Neural cell (in vitro differentiated cells): Measurements from ENCODE around the gene CARS2. TPM values are rescaled to one million over a fixed set of nuclear protein-coding genes. Genes with fewer than 3 reads are reported as not detected.

Source experiments
- H2AFZ ChIP-seq: fragments of 200-600, 300-800 bp; sonication (generic), shearing (Covaris generic); 2 replicates; pipeline ENCODE4 v1.6.0; 2014; ENCODE audit warnings: low read depth, mild to moderate bottlenecking, antibody characterized with exemption, low read length, moderate library complexity
- H3F3A ChIP-seq: fragments of 200-600 bp; shearing (Covaris generic); 2 replicates; pipeline ENCODE4 v1.6.1; 2016; ENCODE audit warnings: mild to moderate bottlenecking, moderate library complexity, mixed read lengths, antibody characterized with exemption, low read length; ENCODE audit not compliant: insufficient read depth, poor library complexity, severe bottlenecking
- H3K27ac ChIP-seq: fragments of 200-600, 300-800 bp; sonication (generic), shearing (Covaris generic); 2 replicates; pipeline ENCODE4 v1.5.1; 2014; ENCODE audit warnings: mild to moderate bottlenecking, low read length, moderate library complexity
- H3K27me3 ChIP-seq: fragments of 300-800, 200-600 bp; sonication (generic), shearing (Covaris generic); 2 replicates; pipeline ENCODE4 v1.6.0; 2014; ENCODE audit warnings: mild to moderate bottlenecking, low read depth, low read length, moderate library complexity; ENCODE audit not compliant: insufficient read depth
- H3K36me3 ChIP-seq: fragments of 300-800, 200-600 bp; sonication (generic), shearing (Covaris generic); 2 replicates; pipeline ENCODE4 v1.5.1; 2014; ENCODE audit warnings: mild to moderate bottlenecking, antibody characterized with exemption, low read length, moderate library complexity; ENCODE audit not compliant: insufficient read depth
- H3K4me2 ChIP-seq: fragments of 300-800, 200-600 bp; sonication (generic), shearing (Covaris generic); 2 replicates; pipeline ENCODE4 v1.6.0; 2014; ENCODE audit warnings: mild to moderate bottlenecking, low read length
- H3K4me3 ChIP-seq: fragments of 300-800, 200-600 bp; sonication (generic), shearing (Covaris generic); 2 replicates; pipeline ENCODE4 v1.5.1; 2014; ENCODE audit warnings: mild to moderate bottlenecking, low read length, moderate library complexity
- H3K79me2 ChIP-seq: fragments of 200-600 bp; shearing (Covaris generic); replicated peaks from 2 replicates; pipeline ENCODE4 v1.6.0; 2014; ENCODE audit warnings: mild to moderate bottlenecking, low read length, moderate library complexity; ENCODE audit not compliant: insufficient read depth
- H3K9ac ChIP-seq: fragments of 300-800, 200-600 bp; sonication (generic), shearing (Covaris generic); 2 replicates; pipeline ENCODE4 v1.6.1; 2016; ENCODE audit warnings: mild to moderate bottlenecking, low read length, mixed read lengths
- H3K9me2 ChIP-seq: fragments of 200-600 bp; shearing (Covaris generic); 2 replicates; pipeline ENCODE4 v1.6.1; 2016; ENCODE audit warnings: mild to moderate bottlenecking, low read length, mixed read lengths; ENCODE audit not compliant: insufficient read depth
- H3K9me3 ChIP-seq: fragments of 200-600, 300-800 bp; sonication (generic), shearing (Covaris generic); 2 replicates; pipeline ENCODE4 v1.6.1; 2016; ENCODE audit warnings: mild to moderate bottlenecking, mixed run types, low read length, moderate library complexity, mixed read lengths
- H4K20me1 ChIP-seq: fragments of 200-600 bp; shearing (Covaris generic); 2 replicates; pipeline ENCODE4 v1.6.1; 2016; ENCODE audit warnings: mild to moderate bottlenecking, mixed run types; ENCODE audit not compliant: insufficient read depth
- CTCF ChIP-seq: fragments of 450-650 bp; IDR thresholded peaks from 2 replicates; pipeline ENCODE4 v1.5.1; 2014; ENCODE audit warnings: antibody characterized with exemption, mild to moderate bottlenecking, moderate library complexity; ENCODE audit not compliant: poor library complexity, severe bottlenecking
- EP300 ChIP-seq: fragments of 450-650 bp; conservative IDR thresholded peaks from 2 replicates; pipeline ENCODE4 v1.6.1; 2014; ENCODE audit warnings: antibody characterized with exemption, mild to moderate bottlenecking, moderate library complexity; ENCODE audit not compliant: poor library complexity, severe bottlenecking
- EZH2 ChIP-seq: fragments of 200-600, 300-800 bp; shearing (Covaris generic), sonication (generic); IDR thresholded peaks from 2 replicates; pipeline ENCODE4 v1.6.1; 2014; ENCODE audit warnings: antibody characterized with exemption, low read length, borderline replicate concordance, mild to moderate bottlenecking; ENCODE audit not compliant: insufficient read depth, poor library complexity, severe bottlenecking
- MXI1 ChIP-seq: fragments of 450-650 bp; conservative IDR thresholded peaks from 2 replicates; pipeline ENCODE4 v1.6.1; 2014; ENCODE audit warnings: antibody characterized with exemption, mild to moderate bottlenecking; ENCODE audit not compliant: poor library complexity, severe bottlenecking
- POLR2AphosphoS5 ChIP-seq: IDR thresholded peaks from 2 replicates; pipeline ENCODE4 v1.6.1; 2012
- RAD21 ChIP-seq: fragments of 450-650 bp; conservative IDR thresholded peaks from 2 replicates; pipeline ENCODE4 v1.6.1; 2014; ENCODE audit warnings: antibody characterized with exemption, mild to moderate bottlenecking, moderate library complexity
- REST ChIP-seq: IDR thresholded peaks from 2 replicates; pipeline ENCODE4 v1.6.1; 2012; ENCODE audit warnings: borderline replicate concordance
- SMC3 ChIP-seq: fragments of 450-650 bp; conservative IDR thresholded peaks from 2 replicates; pipeline ENCODE4 v1.6.1; 2014; ENCODE audit warnings: antibody characterized with exemption, mild to moderate bottlenecking, moderate library complexity; ENCODE audit not compliant: poor library complexity
- TAF1 ChIP-seq: IDR thresholded peaks from 2 replicates; pipeline ENCODE4 v1.6.1; 2012; ENCODE audit warnings: low read depth
- polyA plus RNA-seq: library from polyadenylated mRNA; depleted of rRNA; stranded (reverse); fragments of >200 nt; gene quantifications from 2 replicates; pipeline ENCODE4 v1.2.3, GENCODE V29; 2014

Gene CARS2
- polyA plus RNA-seq, 1 donor from 2014 or later = 92.2 TPM

DNA sequence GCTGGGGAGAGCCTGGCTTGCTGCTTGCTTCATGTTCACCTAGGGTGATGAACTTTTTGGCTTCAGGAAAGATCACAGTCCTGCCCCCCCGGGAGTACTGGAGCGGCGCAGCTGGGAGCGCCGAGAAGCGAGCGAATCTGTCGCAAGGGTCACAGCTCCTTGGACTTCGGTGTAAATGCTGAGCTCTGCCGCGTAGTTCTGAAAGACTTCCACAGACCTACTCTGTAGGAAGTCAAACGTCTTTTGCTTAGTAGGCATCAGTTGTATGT is 10.3 kb upstream of the CARS2 start:
- Histone ChIP-seq H3K79me2 (peaks cover 58% of the 10 kb centered on the region), H3K4me2 (peak overlapping the region; percentile 96), H3K4me3 (peak overlapping the region; percentile 93), H3K36me3 (no peaks in the 10 kb centered on the region), H3K9me2 (no peaks in the 10 kb centered on the region), H3K27me3 (no peaks in the 10 kb centered on the region), H3K9me3 (no peaks in the 10 kb centered on the region), H3F3A (peaks cover 6% of the 10 kb centered on the region), H2AFZ (no peak overlapping the region), H4K20me1 (peaks cover 3% of the 10 kb centered on the region), H3K27ac (peak overlapping the region; percentile 41), H3K9ac (peak overlapping the region; percentile 63)
- no peak for TF ChIP-seq RAD21
- TF ChIP-seq TAF1 = no peak
- TF ChIP-seq SMC3 = no peak
- TF ChIP-seq REST = no peak
- no peak for TF ChIP-seq EZH2
- TF ChIP-seq POLR2AphosphoS5 = no peak
- TF ChIP-seq EP300 = no peak
- TF ChIP-seq MXI1 = no peak
- TF ChIP-seq CTCF = no peak

DNA sequence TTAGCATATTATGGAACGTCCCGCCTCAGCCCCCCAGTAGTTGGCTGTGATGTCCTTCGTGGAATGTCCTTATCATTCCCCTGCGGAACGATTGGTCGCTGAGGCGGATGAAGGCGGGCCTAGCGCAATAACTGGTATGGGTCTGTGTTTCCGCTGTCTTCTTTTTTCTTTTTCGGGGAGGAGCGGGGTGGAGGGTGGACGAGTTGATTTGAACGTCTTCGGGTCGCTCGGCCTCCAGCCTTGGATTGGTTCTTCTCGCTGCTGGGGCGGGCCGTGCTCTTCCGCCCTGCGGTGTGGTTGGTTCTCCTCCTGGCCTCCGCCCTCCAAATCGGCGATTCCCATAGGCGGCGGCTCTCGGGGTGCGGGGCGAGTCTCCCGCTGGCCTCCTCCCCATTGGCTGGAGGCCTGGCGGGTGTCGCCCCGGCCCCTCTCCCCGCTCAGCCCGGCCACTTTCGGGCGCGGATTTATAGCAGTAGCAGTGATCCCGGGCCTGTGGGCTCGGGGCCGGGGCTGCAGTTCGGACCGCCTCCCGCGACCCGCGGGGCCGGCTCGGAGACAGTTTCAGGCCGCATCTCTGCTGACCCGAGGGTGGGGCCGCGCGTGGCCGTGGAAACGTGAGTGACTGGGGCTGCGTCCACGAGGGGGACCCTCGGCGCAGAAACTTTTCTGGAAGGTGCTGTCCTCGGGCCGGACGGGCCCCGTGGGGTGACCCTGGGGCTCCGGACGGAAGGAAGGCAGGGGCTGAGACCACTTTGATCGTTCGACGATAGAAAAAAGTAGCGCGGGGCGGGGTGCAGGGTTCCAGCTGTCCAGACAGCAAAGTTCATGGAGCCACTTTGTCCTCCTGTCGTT is 9.7 kb upstream of the CARS2 start:
- Histone ChIP-seq H2AFZ (no peak overlapping the region), H3K9ac (peak overlapping the region; percentile 100), H3K27ac (peak overlapping the region; percentile 97), H3K9me2 (no peaks in the 10 kb centered on the region), H3K79me2 (peaks cover 56% of the 10 kb centered on the region), H3F3A (peaks cover 6% of the 10 kb centered on the region), H3K4me2 (peak overlapping the region; percentile 96), H3K36me3 (no peaks in the 10 kb centered on the region), H3K4me3 (peak overlapping the region; percentile 93), H4K20me1 (peaks cover 3% of the 10 kb centered on the region), H3K9me3 (no peaks in the 10 kb centered on the region), H3K27me3 (no peaks in the 10 kb centered on the region)
- TF ChIP-seq RAD21 (no peak), CTCF (peak; percentile 21), POLR2AphosphoS5 (no peak), TAF1 (peak; percentile 2), SMC3 (peak; percentile 49), MXI1 (peak; percentile 81), EZH2 (no peak), REST (peak; percentile 33), EP300 (no peak)
